ENCODE data around the gene SMAD3. TPM values are rescaled to one million over a fixed set of nuclear protein-coding genes. Genes with fewer than 3 reads are reported as not detected.

Gene SMAD3
- total and polyA plus RNA-seq, 10 of the 15 experiments (the other 5 are each of a cell fraction or from before 2014, with no cell fraction given), result 5.6 to 43.2 (median 16.0) TPM

GRCh38 chr15:67093504-67093862 lies 28.1 kb downstream of the SMAD3 start (continued):
- TF ChIP-seq EP300 (IDR thresholded peaks at IDR 0.05; ENCODE audit: borderline replicate concordance in 1 of 2, control insufficient read depth in 1 of 2, low read depth in 2 of 2, low read length in 2 of 2) (peak; percentile 12 to 41; a peak in 1 of 4 replicates), LARP7 (IDR thresholded peaks at IDR 0.05) (no peak), MLLT1 (IDR thresholded peaks at IDR 0.05) (peak; percentile 70; the same call in 1 of the 2 replicates), GABPA (IDR thresholded peaks at IDR 0.05; ENCODE audit: low read depth) (no peak), TCF12 (IDR thresholded peaks at IDR 0.05; ENCODE audit: low read depth, low read length) (peak; percentile 69), TCF3 (IDR thresholded peaks at IDR 0.05; ENCODE audit: borderline replicate concordance, insufficient read depth, low read depth, low read length) (0 out of 2 replicates have a peak, but pooled peaks have one; percentile 53), MEF2A (IDR thresholded peaks at IDR 0.05; ENCODE audit: insufficient read depth, low read depth, low read length) (no peak), EED (IDR thresholded peaks at IDR 0.05; ENCODE audit: low read depth) (peak; percentile 91), SPI1 (IDR thresholded peaks at IDR 0.05; ENCODE audit: borderline replicate concordance, insufficient read depth, low read depth, low read length) (peak; percentile 98), RELB (IDR thresholded peaks at IDR 0.05; ENCODE audit: low read depth) (0 out of 2 replicates have a peak, but pooled peaks have one; percentile 26), SRF (IDR thresholded peaks at IDR 0.05; ENCODE audit: low read depth in 2 of 2, low read length in 2 of 2) (0 out of 4 replicates have a peak, but pooled peaks of 1 of the 2 experiments have one; percentile 25), IRF5 (IDR thresholded peaks at IDR 0.05; ENCODE audit: borderline replicate concordance) (no peak), RAD21 (IDR thresholded peaks at IDR 0.05; ENCODE audit: insufficient read depth, low read depth, low read length) (peak; percentile 17; the same call in 1 of the 2 replicates), RELA (IDR thresholded peaks at IDR 0.05; ENCODE audit: borderline replicate concordance, partially characterized antibody) (no peak), IKZF1 (conservative IDR thresholded peaks at IDR 0.05) (peak; percentile 74), ZNF687 (IDR thresholded peaks at IDR 0.05) (peak; percentile 86), NBN (IDR thresholded peaks at IDR 0.05) (peak; percentile 30; the same call in 1 of the 2 replicates), CREM (IDR thresholded peaks at IDR 0.05; ENCODE audit: low read depth) (peak; percentile 18; the same call in 1 of the 2 replicates), EGR1 (IDR thresholded peaks at IDR 0.05; ENCODE audit: borderline replicate concordance in 1 of 2, low read depth in 2 of 2, low read length in 2 of 2) (0 out of 3 replicates have a peak, but pooled peaks of 1 of the 2 experiments have one; percentile 18), POLR2AphosphoS5 (IDR thresholded peaks at IDR 0.05; ENCODE audit: low read length) (0 out of 2 replicates have a peak, but pooled peaks have one; percentile 39), BCL11A (IDR thresholded peaks at IDR 0.05; ENCODE audit: low read depth, low read length) (peak; percentile 73), HDGF (IDR thresholded peaks at IDR 0.05) (peak; percentile 69; the same call in 1 of the 2 replicates), MTA2 (IDR thresholded peaks at IDR 0.05; ENCODE audit: low read depth) (peak; percentile 60; the same call in 1 of the 2 replicates)
